GM13976 (cell line): ENCODE measurements around the gene LHFPL6.

ENCODE experiments used
- DNase-seq: peaks from one replicate; pipeline ENCODE4 v3.0.0; 2012; ENCODE audit warnings: low spot score
- in situ Hi-C: fragments of 300-500 bp; cut with MboI; formaldehyde crosslinking; loops from one replicate; pipeline ENCODE4 v1.12.0; 2022; ENCODE audit warnings: low sequenced_read_pairs, mixed read lengths, inconsistent platforms; ENCODE audit not compliant: unreplicated experiment
- TF ChIP-seq, protein P1 (sequence below): IDR thresholded peaks from 2 replicates; pipeline ENCODE4 v1.5.1; 2012; ENCODE audit warnings: borderline replicate concordance, mild to moderate bottlenecking; ENCODE audit not compliant: insufficient read depth; ENCODE audit errors: extremely low read depth, missing control alignments, control extremely low read depth

Gene LHFPL6

DNA sequence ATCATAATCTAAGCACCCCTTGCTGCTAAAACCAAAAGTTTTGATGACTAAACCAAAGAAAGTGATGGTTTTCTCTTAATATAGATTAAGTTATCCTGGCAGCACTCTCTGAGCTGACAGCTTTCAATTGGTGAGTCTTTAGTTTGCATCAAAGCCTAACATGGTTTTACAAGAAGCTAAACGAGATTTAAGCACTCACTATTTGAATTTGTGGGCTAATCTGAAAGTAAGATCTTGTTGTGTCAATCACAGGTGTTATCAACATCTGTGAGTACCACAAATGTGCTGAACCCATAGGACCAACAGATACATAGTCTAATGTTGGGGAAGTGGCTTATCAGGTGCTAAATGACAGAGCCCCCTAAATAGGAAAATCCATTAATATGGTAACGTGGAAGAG, 223.9 kb downstream of the LHFPL6 start:
- in situ Hi-C loops = no loop called here
- peak; percentile 17 for DNase-seq
- TF ChIP-seq, protein P1, sequence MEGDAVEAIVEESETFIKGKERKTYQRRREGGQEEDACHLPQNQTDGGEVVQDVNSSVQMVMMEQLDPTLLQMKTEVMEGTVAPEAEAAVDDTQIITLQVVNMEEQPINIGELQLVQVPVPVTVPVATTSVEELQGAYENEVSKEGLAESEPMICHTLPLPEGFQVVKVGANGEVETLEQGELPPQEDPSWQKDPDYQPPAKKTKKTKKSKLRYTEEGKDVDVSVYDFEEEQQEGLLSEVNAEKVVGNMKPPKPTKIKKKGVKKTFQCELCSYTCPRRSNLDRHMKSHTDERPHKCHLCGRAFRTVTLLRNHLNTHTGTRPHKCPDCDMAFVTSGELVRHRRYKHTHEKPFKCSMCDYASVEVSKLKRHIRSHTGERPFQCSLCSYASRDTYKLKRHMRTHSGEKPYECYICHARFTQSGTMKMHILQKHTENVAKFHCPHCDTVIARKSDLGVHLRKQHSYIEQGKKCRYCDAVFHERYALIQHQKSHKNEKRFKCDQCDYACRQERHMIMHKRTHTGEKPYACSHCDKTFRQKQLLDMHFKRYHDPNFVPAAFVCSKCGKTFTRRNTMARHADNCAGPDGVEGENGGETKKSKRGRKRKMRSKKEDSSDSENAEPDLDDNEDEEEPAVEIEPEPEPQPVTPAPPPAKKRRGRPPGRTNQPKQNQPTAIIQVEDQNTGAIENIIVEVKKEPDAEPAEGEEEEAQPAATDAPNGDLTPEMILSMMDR = no peak

DNA sequence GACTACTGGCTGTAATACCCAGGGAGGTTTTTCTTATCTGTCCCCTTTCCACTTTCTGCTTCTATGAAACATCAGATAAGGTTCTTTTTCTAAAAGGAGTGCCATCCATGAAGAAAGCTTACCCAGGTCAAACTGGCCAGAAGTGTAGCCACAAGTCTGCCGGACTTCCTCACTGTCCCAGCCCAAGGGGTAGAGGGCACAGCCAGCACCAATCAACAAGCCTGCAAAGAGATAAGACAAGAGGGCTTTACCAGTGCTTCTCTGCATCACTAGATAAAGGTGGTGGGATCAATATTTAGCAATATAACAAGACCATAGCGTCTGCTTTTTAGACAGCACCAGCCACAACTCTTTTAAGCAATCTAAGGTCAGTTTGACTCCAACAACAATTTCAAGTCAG, 224.7 kb downstream of the LHFPL6 start:
- in situ Hi-C loops = no loop called here
- DNase-seq = no peak
- TF ChIP-seq, protein P1 = no peak

DNA sequence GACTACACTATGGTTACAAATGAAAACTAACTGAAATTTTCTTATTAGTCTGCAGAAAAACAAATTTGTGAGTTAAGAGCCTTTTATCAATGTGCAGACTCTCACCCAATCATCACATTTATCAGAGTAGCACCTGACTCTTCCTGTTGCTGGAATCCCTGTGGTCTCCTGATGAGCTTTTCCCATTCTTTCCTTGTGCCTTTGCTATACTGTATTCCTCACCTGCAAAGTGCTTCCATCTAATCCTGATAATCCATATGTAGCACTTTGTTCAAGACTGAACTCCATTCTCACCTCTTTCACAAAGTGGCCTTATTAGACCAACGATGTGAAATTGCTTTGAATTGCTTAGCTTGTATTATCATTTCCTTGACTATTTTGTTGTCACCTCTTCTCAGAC, 225.3 kb downstream of the LHFPL6 start:
- DNase-seq = no peak
- TF ChIP-seq, protein P1 = no peak
- in situ Hi-C loops = no loop called here

DNA sequence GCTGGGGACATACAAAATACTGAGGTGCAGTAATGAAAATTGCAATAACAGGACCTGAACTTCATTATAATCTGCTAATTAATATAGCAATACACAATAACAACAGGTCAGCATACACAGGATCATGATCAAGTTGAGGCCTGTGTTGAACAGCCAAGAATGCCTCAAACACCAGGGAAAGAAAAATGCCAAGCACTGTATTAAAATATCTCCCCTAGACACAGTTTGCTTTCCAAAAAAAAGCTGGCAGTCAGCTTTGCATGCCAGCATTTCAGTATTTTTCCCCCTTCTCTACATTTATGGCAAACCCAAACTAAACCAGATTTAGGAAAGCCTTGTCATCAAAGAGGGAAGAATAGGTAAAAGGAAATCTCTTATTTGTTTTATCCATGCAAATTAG, 226.9 kb downstream of the LHFPL6 start:
- TF ChIP-seq, protein P1 = no peak
- in situ Hi-C loops = no loop called here
- no peak for DNase-seq

DNA sequence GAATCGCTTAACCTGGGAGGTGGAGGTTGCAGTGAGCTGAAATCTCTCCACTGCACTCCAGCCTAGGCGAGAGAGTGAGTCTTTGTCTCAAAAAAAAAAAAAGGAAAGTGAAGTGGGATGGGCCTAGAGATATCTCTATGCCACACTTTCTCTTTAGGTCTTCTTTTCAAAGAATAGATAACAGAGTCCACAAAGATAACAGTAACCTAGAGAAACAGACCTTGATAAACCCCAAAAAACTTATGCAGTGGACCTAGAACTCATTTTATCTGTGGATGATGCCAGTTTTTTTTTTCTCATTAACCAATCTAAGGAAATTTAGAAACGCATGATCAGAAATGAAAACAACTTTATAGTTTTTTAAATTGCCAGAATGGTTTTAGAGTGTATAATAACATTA, 227.4 kb downstream of the LHFPL6 start:
- DNase-seq = no peak
- TF ChIP-seq, protein P1 = no peak
- in situ Hi-C loops = no loop called here

DNA sequence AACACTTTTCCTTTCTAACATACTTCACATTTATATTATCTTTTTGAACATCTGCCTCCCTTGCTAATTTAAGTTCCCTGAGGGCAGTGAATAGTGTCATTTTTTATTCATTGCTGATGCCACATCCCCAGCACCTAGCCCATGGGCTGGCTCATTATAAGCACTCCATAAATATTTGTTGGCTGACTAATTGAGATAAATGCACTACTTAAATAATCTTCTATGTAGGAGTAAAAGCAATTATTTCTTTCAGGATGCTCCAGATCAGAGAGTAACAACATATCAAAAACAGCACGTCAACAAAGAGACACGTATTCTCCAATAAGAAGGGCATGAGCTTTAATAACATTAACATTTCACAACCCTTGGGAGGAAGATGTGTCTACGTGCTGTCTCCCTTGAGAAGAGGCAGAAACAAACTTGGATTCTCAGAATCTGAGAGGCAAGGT, 228.2 kb downstream of the LHFPL6 start:
- TF ChIP-seq, protein P1 = no peak
- in situ Hi-C loops = no loop called here
- no peak for DNase-seq

DNA sequence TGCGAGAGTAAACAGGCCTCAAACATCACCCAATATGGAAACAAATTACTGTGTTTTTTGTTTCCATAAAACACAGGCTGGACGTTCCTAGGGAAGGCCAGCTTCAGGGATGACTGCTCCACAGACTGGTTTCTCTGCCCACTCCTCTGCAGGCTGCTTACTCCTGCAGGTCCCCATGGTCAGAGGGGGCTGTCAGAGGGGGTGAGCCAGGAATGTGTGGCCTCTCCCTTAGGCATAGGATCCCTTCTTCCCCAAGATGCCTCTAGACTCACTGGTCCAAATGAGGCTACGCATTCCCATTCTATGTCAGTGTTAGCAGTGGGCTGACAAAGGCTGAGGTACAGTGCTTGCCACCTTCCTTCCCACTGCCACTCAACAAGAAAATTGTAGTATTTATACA, 229.8 kb downstream of the LHFPL6 start:
- in situ Hi-C loops = no loop called here
- TF ChIP-seq, protein P1 = no peak
- DNase-seq = no peak
